GM18511 (cell line): ENCODE measurements around the gene DCTPP1.
A peak's percentile ranks its signal among the peaks of the same experiment; 100 is the strongest.
"Not testable (repeated sequence)": the region's sequence is repeated elsewhere in the genome, so short reads cannot be mapped to it uniquely, and the experiment has no call there.

ENCODE experiments used
- ATAC-seq: cut with Tn5 transposase; IDR thresholded peaks from one replicate; pipeline ENCODE4 v1.9.1; 2021; ENCODE audit warnings: mild to moderate bottlenecking, moderate library complexity; ENCODE audit not compliant: unreplicated experiment

DCTPP1 gene

GRCh38 chr16:30429678-30430427, at the start of gene DCTPP1:
DCTPP1 (minus strand) TSS chr16:30430030; CDS start chr16:30429980, 50 bp downstream.
- peak; percentile 95 for ATAC-seq

- no peak for ATAC-seq
Observed at GRCh38 chr16:30478766-30479478, 49.1 kb upstream of the DCTPP1 start.

- not testable (repeated sequence) for ATAC-seq
Observed at GRCh38 chr16:30477773-30478172, 47.9 kb upstream of the DCTPP1 start.

- ATAC-seq = no peak
Observed at GRCh38 chr16:30476991-30477390, 47.2 kb upstream of the DCTPP1 start.

GRCh38 chr16:30474684-30475083, 44.9 kb upstream of the DCTPP1 start:
- ATAC-seq = no peak

- no peak for ATAC-seq
Observed at GRCh38 chr16:30474074-30474452, 44.2 kb upstream of the DCTPP1 start.

- ATAC-seq = peak; percentile 40
Observed at GRCh38 chr16:30473231-30474073, 43.6 kb upstream of the DCTPP1 start.

GRCh38 chr16:30472328-30472942, 42.6 kb upstream of the DCTPP1 start, which contains the start of gene ITGAL:
ITGAL (plus strand) TSS chr16:30472742; CDS start chr16:30472838, 96 bp downstream.
- peak; percentile 62 for ATAC-seq

GRCh38 chr16:30470632-30470995, 40.8 kb upstream of the DCTPP1 start:
- no peak for ATAC-seq

- ATAC-seq = no peak
Observed at GRCh38 chr16:30470170-30470512, 40.3 kb upstream of the DCTPP1 start.

GRCh38 chr16:30464078-30464477, 34.2 kb upstream of the DCTPP1 start:
- ATAC-seq = no peak

- not testable (repeated sequence) for ATAC-seq
Observed at GRCh38 chr16:30461426-30461825, 31.6 kb upstream of the DCTPP1 start.

- ATAC-seq = no peak
Observed at GRCh38 chr16:30459456-30459855, 29.6 kb upstream of the DCTPP1 start.

- peak; percentile 91 for ATAC-seq
Observed at GRCh38 chr16:30458561-30459394, 28.9 kb upstream of the DCTPP1 start.

GRCh38 chr16:30457743-30458560, 28.1 kb upstream of the DCTPP1 start:
- ATAC-seq = no peak

GRCh38 chr16:30457256-30457655, 27.4 kb upstream of the DCTPP1 start:
- no peak for ATAC-seq

GRCh38 chr16:30456302-30456701, 26.5 kb upstream of the DCTPP1 start:
- no peak for ATAC-seq

GRCh38 chr16:30452709-30453580, 23.1 kb upstream of the DCTPP1 start:
- not testable (repeated sequence) for ATAC-seq
